Gastroesophageal sphincter (tissue), 4 donors: ENCODE results near the gene TMEM185B. TPM values are rescaled to one million over a fixed set of nuclear protein-coding genes. Genes with fewer than 3 reads are reported as not detected.

Experiments
- ATAC-seq: fragments of 150-250 bp; one replicate; pipeline ENCODE4 v1.9.1; 2016; ENCODE audit warnings: mild to moderate bottlenecking, moderate library complexity
- H3K27ac ChIP-seq, 4 donors: fragments of 200-600 bp; sonication (generic) in 3 of 4; 1 replicate in 3 of 4; 2 replicates in 1 of 4; pipeline ENCODE4 v1.5.1; 2016 to 2019
- H3K27me3 ChIP-seq: fragments of 200-600 bp; sonication (generic); one replicate; pipeline ENCODE4 v1.5.1; 2019
- H3K36me3 ChIP-seq, 2 donors: fragments of 200-600 bp; sonication (generic); one replicate each; pipeline ENCODE4 v1.5.1; 2019; ENCODE audit warnings: control low read depth in 1 of 2
- H3K4me1 ChIP-seq, 3 donors: fragments of 200-600 bp; sonication (generic); 1 replicate in 2 of 3; 2 replicates in 1 of 3; pipeline ENCODE4 v1.5.1; 2016 to 2019; ENCODE audit warnings: control low read depth in 2 of 3
- H3K4me3 ChIP-seq, 2 donors: fragments of 200-600 bp; sonication (generic); one replicate each; pipeline ENCODE4 v1.5.1; 2019; ENCODE audit warnings: mild to moderate bottlenecking in 1 of 2, moderate library complexity in 1 of 2
- H3K9me3 ChIP-seq, 3 donors: fragments of 200-600 bp; sonication (generic); one replicate each; pipeline ENCODE4 v1.5.1; 2017 to 2019; ENCODE audit warnings: control low read depth in 2 of 3
- CTCF ChIP-seq, 4 experiments: fragments of 200-600 bp in 2 of 4; fragments of 450-650 bp in 2 of 4; sonication (generic) in 1 of 4; IDR thresholded peaks; one replicate each; pipeline ENCODE4 v1.5.1; 2017 to 2019; ENCODE audit warnings: antibody characterized with exemption in 4 of 4, mild to moderate bottlenecking in 2 of 4, moderate library complexity in 2 of 4
- EP300 ChIP-seq: sonication (generic); formaldehyde crosslinking; IDR thresholded peaks from one replicate; pipeline ENCODE4 v1.6.1; 2017; ENCODE audit warnings: antibody characterized with exemption, mild to moderate bottlenecking
- POLR2A ChIP-seq, 2 donors: fragments of 450-650 bp; IDR thresholded peaks; one replicate each; pipeline ENCODE4 v1.6.1; 2017; ENCODE audit warnings: antibody characterized with exemption in 2 of 2, mild to moderate bottlenecking in 2 of 2, moderate library complexity in 1 of 2
- POLR2AphosphoS5 ChIP-seq: sonication (generic); formaldehyde crosslinking; IDR thresholded peaks from one replicate; pipeline ENCODE4 v1.6.1; 2017; ENCODE audit warnings: antibody characterized with exemption
- WGBS, 2 donors: methylation state at CpG; one replicate each; pipeline ENCODE4 v1.1.5; 2018; ENCODE audit warnings: low coverage in 1 of 2; 5-methylcytosine and 5-hydroxymethylcytosine counted together
- total RNA-seq, 4 donors: library from RNA; depleted of rRNA; stranded (reverse); fragments of >200 nt; gene quantifications; one replicate each; pipeline ENCODE4 v1.1.0, GENCODE V29; 2016

TMEM185B gene
- total RNA-seq, 4 donors from 2014 or later, result 22.8 to 28.9 (median 25.3) TPM

DNA sequence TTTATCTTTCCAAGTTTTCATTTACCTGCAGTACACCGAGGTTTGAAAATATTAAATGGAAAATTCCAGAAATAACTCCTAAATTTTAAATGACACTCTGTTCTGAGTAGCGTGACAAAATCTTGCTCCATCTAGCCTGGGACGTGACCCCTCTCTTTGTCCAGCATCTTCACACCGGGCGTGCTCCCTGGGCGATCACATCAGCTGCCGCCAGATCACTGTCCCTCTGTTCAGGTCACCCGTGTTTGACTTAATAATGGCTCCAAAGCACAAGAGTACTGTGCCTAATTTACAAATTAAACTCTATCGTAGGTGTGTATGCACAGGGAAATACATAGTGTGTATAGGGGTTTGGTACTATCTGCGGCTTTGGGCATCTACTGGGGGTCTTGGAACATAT, 6.1 kb upstream of the TMEM185B start:
- WGBS, 2 donors, result 88 to 91% methylated on average over 8 to 10 of the region's 10 CpGs
- Histone ChIP-seq H3K27ac (no peak overlapping the region), H3K9me3 (no peaks in the 10 kb centered on the region), H3K4me1 (peaks cover 0 to 24% (median 0%) of the 10 kb centered on the region in 3 donors), H3K4me3 (no peak overlapping the region), H3K27me3 (no peaks in the 10 kb centered on the region), H3K36me3 (no peaks in the 10 kb centered on the region)
- no peak for TF ChIP-seq POLR2A (IDR thresholded peaks at IDR 0.05)
- TF ChIP-seq POLR2AphosphoS5, result no peak
- TF ChIP-seq CTCF (IDR thresholded peaks at IDR 0.05), result no peak
- no peak for TF ChIP-seq EP300
- no peak for ATAC-seq

DNA sequence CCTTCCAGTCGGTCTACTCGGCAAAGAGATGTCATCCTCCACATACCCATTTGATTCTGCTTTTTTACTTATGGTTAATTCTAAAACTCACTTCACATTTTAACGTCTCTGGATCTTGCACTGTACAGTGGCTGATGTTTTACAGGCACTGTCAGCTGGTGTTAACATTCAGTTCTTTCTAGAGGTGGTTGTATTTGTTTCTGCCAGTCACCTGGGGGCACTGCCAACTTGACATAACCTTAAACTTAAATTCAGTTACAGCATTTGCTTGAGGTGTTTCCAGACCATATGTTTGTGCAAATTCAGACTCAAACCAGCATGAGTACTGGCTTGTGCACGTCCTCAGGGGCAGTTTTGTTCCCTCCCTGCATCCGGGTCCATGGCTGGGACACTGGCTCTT, 5.3 kb upstream of the TMEM185B start:
- Histone ChIP-seq H3K4me3 (no peak overlapping the region), H3K4me1 (peaks cover 0 to 33% (median 4%) of the 10 kb centered on the region in 3 donors), H3K9me3 (no peaks in the 10 kb centered on the region), H3K36me3 (no peaks in the 10 kb centered on the region), H3K27ac (no peak overlapping the region), H3K27me3 (no peaks in the 10 kb centered on the region)
- no peak for ATAC-seq
- no peak for TF ChIP-seq POLR2A (IDR thresholded peaks at IDR 0.05)
- 31 to 37% methylated on average over 5 of the region's 5 CpGs for WGBS, 2 donors

GRCh38 chr2:120227111-120227991, 4.2 kb upstream of the TMEM185B start:
- 61 to 100% methylated on average over 3 to 4 of the region's 16 CpGs for WGBS, 2 donors

GRCh38 chr2:120226316-120226715, 3.1 kb upstream of the TMEM185B start:
- Histone ChIP-seq H3K4me3 (no peak overlapping the region), H3K36me3 (no peaks in the 10 kb centered on the region), H3K27me3 (no peaks in the 10 kb centered on the region), H3K9me3 (peaks cover 0 to 6% (median 0%) of the 10 kb centered on the region in 3 donors), H3K27ac (no peak overlapping the region), H3K4me1 (peaks cover 0 to 43% (median 10%) of the 10 kb centered on the region in 3 donors)
- ATAC-seq, result no peak
- WGBS, 2 donors, result 83 to 94% methylated on average over 3 to 7 of the region's 9 CpGs
- TF ChIP-seq POLR2A (IDR thresholded peaks at IDR 0.05) (no peak), POLR2AphosphoS5 (no peak), CTCF (IDR thresholded peaks at IDR 0.05) (no peak), EP300 (no peak)

More at GRCh38 chr2:120227111-120227991, 4.2 kb upstream of the TMEM185B start:
- TF ChIP-seq POLR2AphosphoS5, result no peak
- TF ChIP-seq CTCF (IDR thresholded peaks at IDR 0.05), result no peak
- TF ChIP-seq POLR2A (IDR thresholded peaks at IDR 0.05), result no peak
- no peak for TF ChIP-seq EP300
- Histone ChIP-seq H3K9me3 (peaks cover 0 to 4% (median 0%) of the 10 kb centered on the region in 3 donors), H3K4me3 (no peak overlapping the region), H3K36me3 (no peaks in the 10 kb centered on the region), H3K27ac (no peak overlapping the region), H3K27me3 (no peaks in the 10 kb centered on the region), H3K4me1 (peaks cover 0 to 32% (median 9%) of the 10 kb centered on the region in 3 donors)
- no peak for ATAC-seq

- no peak for TF ChIP-seq CTCF (IDR thresholded peaks at IDR 0.05)
- no peak for TF ChIP-seq POLR2A (IDR thresholded peaks at IDR 0.05)
- TF ChIP-seq EP300, result no peak
- TF ChIP-seq POLR2AphosphoS5, result no peak
- Histone ChIP-seq H3K36me3 (no peaks in the 10 kb centered on the region), H3K27ac (no peak overlapping the region), H3K4me1 (peaks cover 0 to 50% (median 10%) of the 10 kb centered on the region in 3 donors), H3K4me3 (no peak overlapping the region), H3K27me3 (no peaks in the 10 kb centered on the region), H3K9me3 (peaks cover 0 to 6% (median 0%) of the 10 kb centered on the region in 3 donors)
- ATAC-seq, result no peak
- WGBS, 2 donors, result 100% methylated on average over 1 of the region's 9 CpGs; no CpG with 5 or more reads in 1 of the 2 donors
Measured at GRCh38 chr2:120225549-120226065, 2.4 kb upstream of the TMEM185B start.
